CD14-positive monocyte (primary cell): ENCODE results near the gene RSPH1. TPM values are rescaled to one million over a fixed set of nuclear protein-coding genes. Genes with fewer than 3 reads are reported as not detected.

Source experiments
- DNase-seq, 3 donors: peaks; one replicate each; pipeline ENCODE4 v3.0.0-alpha.2; 2011 to 2022
- H2AFZ ChIP-seq: 2 replicates; pipeline ENCODE4 v1.6.0; 2012; ENCODE audit warnings: mild to moderate bottlenecking, low read depth, low read length, inconsistent platforms; ENCODE audit not compliant: insufficient read depth, poor library complexity, severe bottlenecking
- H3K27ac ChIP-seq, 2 donors: 1 replicate in 1 of 2; 2 replicates in 1 of 2; pipeline ENCODE4 v1.5.1; 2012 to 2013; ENCODE audit warnings: low read length in 2 of 2, control low read depth in 1 of 2, inconsistent platforms in 1 of 2, low read depth in 1 of 2, mild to moderate bottlenecking in 1 of 2
- H3K27me3 ChIP-seq, 2 donors: one replicate each; pipeline versions ENCODE4 v1.6.0 to v1.6.1; 2011 to 2013; ENCODE audit warnings: low read length in 2 of 2; ENCODE audit not compliant: control insufficient read depth in 2 of 2, insufficient read depth in 2 of 2
- H3K36me3 ChIP-seq, 2 donors: replicated peaks in 1 of 2; 1 replicate in 1 of 2; 2 replicates in 1 of 2; pipeline versions ENCODE4 v1.5.1 to v1.6.1; 2012 to 2013; ENCODE audit warnings: low read length in 2 of 2, control low read depth in 1 of 2, inconsistent platforms in 1 of 2, mild to moderate bottlenecking in 1 of 2; ENCODE audit not compliant: insufficient read depth in 2 of 2, control insufficient read depth in 1 of 2
- H3K4me1 ChIP-seq, 2 donors: 1 replicate in 1 of 2; 2 replicates in 1 of 2; pipeline versions ENCODE4 v1.5.1 to v1.6.1; 2012 to 2013; ENCODE audit warnings: low read length in 2 of 2, control low read depth in 1 of 2, inconsistent platforms in 1 of 2, mild to moderate bottlenecking in 1 of 2, moderate library complexity in 1 of 2; ENCODE audit not compliant: insufficient read depth in 2 of 2, control insufficient read depth in 1 of 2
- H3K4me2 ChIP-seq: replicated peaks from 2 replicates; pipeline ENCODE3; 2012; ENCODE audit warnings: low read length, moderate library complexity, mild to moderate bottlenecking; ENCODE audit not compliant: poor library complexity, severe bottlenecking; ENCODE audit errors: extremely low read depth
- H3K4me3 ChIP-seq, 3 experiments: fragments of 200-600 bp in 1 of 3; sonication (generic) in 1 of 3; replicated peaks in 1 of 3; 1 replicate in 2 of 3; 2 replicates in 1 of 3; pipeline ENCODE4 v1.5.1; 2011 to 2013; ENCODE audit warnings: low read length in 3 of 3, mild to moderate bottlenecking in 3 of 3, control low read depth in 2 of 3, low read depth in 2 of 3, inconsistent platforms in 1 of 3, moderate library complexity in 1 of 3
- H3K79me2 ChIP-seq: 2 replicates; pipeline ENCODE4 v1.6.0; 2012; ENCODE audit warnings: mild to moderate bottlenecking, control low read depth, inconsistent platforms, low read length, moderate library complexity; ENCODE audit not compliant: insufficient read depth
- H3K9ac ChIP-seq: 2 replicates; pipeline ENCODE4 v1.6.0; 2017; ENCODE audit warnings: low read length, mild to moderate bottlenecking; ENCODE audit not compliant: insufficient read depth, poor library complexity, severe bottlenecking
- H3K9me3 ChIP-seq, 2 donors: replicated peaks in 1 of 2; 1 replicate in 1 of 2; 2 replicates in 1 of 2; pipeline versions ENCODE4 v1.5.1 to v1.6.1; 2012 to 2013; ENCODE audit warnings: low read length in 2 of 2, control low read depth in 1 of 2; ENCODE audit not compliant: control insufficient read depth in 1 of 2, insufficient read depth in 1 of 2
- H4K20me1 ChIP-seq: 2 replicates; pipeline ENCODE4 v1.6.0; 2012; ENCODE audit warnings: mild to moderate bottlenecking, low read length, control low read depth, moderate library complexity; ENCODE audit not compliant: insufficient read depth
- H3K27ac Mint-ChIP-seq, 7 donors: one replicate each; pipeline ENCODE4 v1.8.0; 2020; ENCODE audit warnings: mild to moderate bottlenecking in 7 of 7, mixed read lengths in 7 of 7, moderate library complexity in 6 of 7, inconsistent platforms in 2 of 7
- H3K27me3 Mint-ChIP-seq, 3 donors: one replicate each; pipeline ENCODE4 v1.8.0; 2021 to 2022; ENCODE audit warnings: low read depth in 3 of 3, mild to moderate bottlenecking in 3 of 3, mixed read lengths in 3 of 3, moderate library complexity in 3 of 3, inconsistent platforms in 1 of 3
- H3K36me3 Mint-ChIP-seq, 2 donors: one replicate each; pipeline ENCODE4 v1.8.0; 2020; ENCODE audit warnings: mixed read lengths in 2 of 2, inconsistent platforms in 1 of 2, mild to moderate bottlenecking in 1 of 2
- H3K4me1 Mint-ChIP-seq: one replicate; pipeline ENCODE4 v1.8.0; 2020; ENCODE audit warnings: mild to moderate bottlenecking, mixed read lengths
- H3K4me3 Mint-ChIP-seq, 2 donors: one replicate each; pipeline ENCODE4 v1.8.0; 2020; ENCODE audit warnings: mild to moderate bottlenecking in 2 of 2, mixed read lengths in 2 of 2, moderate library complexity in 1 of 2
- H3K9me3 Mint-ChIP-seq, 7 donors: one replicate each; pipeline ENCODE4 v1.8.0; 2020 to 2022; ENCODE audit warnings: mixed read lengths in 7 of 7, mild to moderate bottlenecking in 6 of 7, moderate library complexity in 6 of 7, inconsistent platforms in 2 of 7
- WGBS: methylation state at CpG from one replicate; pipeline ENCODE4 v1.1.5; 2013; ENCODE audit warnings: missing lambda C conversion rate; ENCODE audit not compliant: insufficient coverage; 5-methylcytosine and 5-hydroxymethylcytosine counted together
- intact Hi-C, 2 donors: fragments of 100-400 bp; cut with micrococcal nuclease; formaldehyde crosslinking; loops; one replicate each; pipeline versions ENCODE4 v1.15.0 to v1.15.1; 2023
- polyA plus RNA-seq, 3 donors: library from polyadenylated mRNA; depleted of rRNA in 1 of 3; unstranded in 2 of 3; stranded (reverse) in 1 of 3; fragments of 300-500 nt in 2 of 3; fragments of >200 nt in 1 of 3; fragmentation: Illumina TruSeq in 2 of 3; gene quantifications; 1 replicate in 2 of 3; 2 replicates in 1 of 3; pipeline ENCODE4 v1.2.3, GENCODE V29; 2012 to 2021
- TF ChIP-seq, protein P1 (sequence below): fragments of 200-600 bp; IDR thresholded peaks from one replicate; pipeline ENCODE4 v1.8.0; 2022; ENCODE audit warnings: antibody characterized with exemption, mild to moderate bottlenecking

RSPH1 gene
- polyA plus RNA-seq, 3 donors, result 0.03 TPM; not detected in 2

- H3K27me3 ChIP-seq, result no peaks in the 10 kb centered on the region
- Mint-ChIP-seq H3K4me1 (peaks cover 26% of the 10 kb centered on the region), H3K27me3 (peaks cover 1 to 12% (median 1%) of the 10 kb centered on the region in 3 donors), H3K4me3 (no peak overlapping the region), H3K36me3 (no peaks in the 10 kb centered on the region), H3K27ac (no peak overlapping the region), H3K9me3 (peaks cover 0 to under 1% (median 0%) of the 10 kb centered on the region in 7 donors)
- H3K4me1 ChIP-seq, result peaks cover 19 to 23% of the 10 kb centered on the region in 2 donors
- no peaks in the 10 kb centered on the region for H3K9me3 ChIP-seq
- H2AFZ ChIP-seq, result no peak overlapping the region
- H4K20me1 ChIP-seq, result no peaks in the 10 kb centered on the region
- intact Hi-C loops, result loop anchor here in 1 of 2 donors (10.0 kb wide), 1 partner anchor 654 kb away; no protein-coding TSS in a partner anchor
- no peak overlapping the region for H3K4me3 ChIP-seq
- H3K36me3 ChIP-seq, result no peaks in the 10 kb centered on the region
- H3K4me2 ChIP-seq, result no peak overlapping the region
- no peaks in the 10 kb centered on the region for H3K79me2 ChIP-seq
- H3K27ac ChIP-seq, result no peak overlapping the region
- TF ChIP-seq, protein P1, sequence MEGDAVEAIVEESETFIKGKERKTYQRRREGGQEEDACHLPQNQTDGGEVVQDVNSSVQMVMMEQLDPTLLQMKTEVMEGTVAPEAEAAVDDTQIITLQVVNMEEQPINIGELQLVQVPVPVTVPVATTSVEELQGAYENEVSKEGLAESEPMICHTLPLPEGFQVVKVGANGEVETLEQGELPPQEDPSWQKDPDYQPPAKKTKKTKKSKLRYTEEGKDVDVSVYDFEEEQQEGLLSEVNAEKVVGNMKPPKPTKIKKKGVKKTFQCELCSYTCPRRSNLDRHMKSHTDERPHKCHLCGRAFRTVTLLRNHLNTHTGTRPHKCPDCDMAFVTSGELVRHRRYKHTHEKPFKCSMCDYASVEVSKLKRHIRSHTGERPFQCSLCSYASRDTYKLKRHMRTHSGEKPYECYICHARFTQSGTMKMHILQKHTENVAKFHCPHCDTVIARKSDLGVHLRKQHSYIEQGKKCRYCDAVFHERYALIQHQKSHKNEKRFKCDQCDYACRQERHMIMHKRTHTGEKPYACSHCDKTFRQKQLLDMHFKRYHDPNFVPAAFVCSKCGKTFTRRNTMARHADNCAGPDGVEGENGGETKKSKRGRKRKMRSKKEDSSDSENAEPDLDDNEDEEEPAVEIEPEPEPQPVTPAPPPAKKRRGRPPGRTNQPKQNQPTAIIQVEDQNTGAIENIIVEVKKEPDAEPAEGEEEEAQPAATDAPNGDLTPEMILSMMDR, result no peak
- WGBS, result no CpG with 5 or more reads among the region's 2 CpGs
- no peak overlapping the region for H3K9ac ChIP-seq
- no peak for DNase-seq
Observed at GRCh38 chr21:42469272-42469671, 26.8 kb downstream of the RSPH1 start.

DNA sequence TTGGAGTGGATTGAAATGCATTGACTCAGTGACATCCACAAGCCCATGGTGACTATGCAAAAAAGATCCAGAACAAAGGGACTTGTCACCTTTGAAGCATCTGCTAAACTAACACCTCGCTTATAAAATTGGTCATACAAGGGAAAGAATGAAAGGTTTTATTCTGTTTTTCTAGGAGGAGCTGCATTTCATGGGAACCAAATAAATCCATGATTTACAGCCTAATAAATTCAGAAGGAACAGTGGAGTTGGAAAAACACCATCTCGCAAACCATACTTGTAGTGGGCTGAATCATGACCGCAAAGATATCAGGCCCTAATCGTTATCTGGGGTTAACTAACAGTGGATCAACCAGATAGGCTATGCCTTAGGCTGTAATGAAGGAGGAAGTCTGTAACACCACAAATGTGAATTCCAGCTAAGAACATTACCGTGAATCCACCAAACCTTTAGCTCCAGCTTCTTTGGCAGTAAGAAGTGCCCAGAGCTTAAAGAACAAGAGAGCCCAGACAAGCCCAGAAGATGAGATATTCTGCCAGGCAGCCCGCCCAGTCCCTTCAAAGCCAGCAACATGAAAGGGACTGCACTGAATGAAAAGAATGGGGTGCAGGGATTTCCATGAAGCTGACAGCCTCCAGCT, 27.4 kb downstream of the RSPH1 start:
- no peak overlapping the region for H3K4me3 Mint-ChIP-seq
- Histone ChIP-seq H3K9me3 (no peaks in the 10 kb centered on the region), H2AFZ (no peak overlapping the region), H3K36me3 (no peaks in the 10 kb centered on the region), H3K27ac (no peak overlapping the region), H3K27me3 (no peaks in the 10 kb centered on the region), H3K79me2 (no peaks in the 10 kb centered on the region), H3K4me2 (no peak overlapping the region), H3K9ac (no peak overlapping the region), H3K4me1 (peaks cover 23 to 28% of the 10 kb centered on the region in 2 donors), H4K20me1 (no peaks in the 10 kb centered on the region), H3K4me3 (no peak overlapping the region)
- no peak overlapping the region for H3K27ac Mint-ChIP-seq
- DNase-seq, result no peak
- WGBS, result 78% methylated on average over 1 of the region's 6 CpGs
- TF ChIP-seq, protein P1, result no peak
- peaks cover 1 to 11% (median 1%) of the 10 kb centered on the region in 3 donors for H3K27me3 Mint-ChIP-seq
- peaks cover 32% of the 10 kb centered on the region for H3K4me1 Mint-ChIP-seq
- no peaks in the 10 kb centered on the region for H3K9me3 Mint-ChIP-seq
- no peaks in the 10 kb centered on the region for H3K36me3 Mint-ChIP-seq
- intact Hi-C loops, result loop anchor here in 1 of 2 donors (10.0 kb wide), 1 partner anchor 654 kb away; no protein-coding TSS in a partner anchor
